Measurements from ENCODE around the gene UBE2H.
"Not testable (repeated sequence)": the region's sequence is repeated elsewhere in the genome, so short reads cannot be mapped to it uniquely, and the experiment has no call there.

Gene UBE2H

GRCh38 chr7:129866251-129866650, 86.5 kb downstream of the UBE2H start:
- no CpG with 5 or more reads among the region's 3 CpGs for WGBS, 2 donors (ENCODE audit: extremely low coverage in 2 of 2, insufficient read length in 2 of 2, insufficient replicate concordance in 1 of 2)

DNA sequence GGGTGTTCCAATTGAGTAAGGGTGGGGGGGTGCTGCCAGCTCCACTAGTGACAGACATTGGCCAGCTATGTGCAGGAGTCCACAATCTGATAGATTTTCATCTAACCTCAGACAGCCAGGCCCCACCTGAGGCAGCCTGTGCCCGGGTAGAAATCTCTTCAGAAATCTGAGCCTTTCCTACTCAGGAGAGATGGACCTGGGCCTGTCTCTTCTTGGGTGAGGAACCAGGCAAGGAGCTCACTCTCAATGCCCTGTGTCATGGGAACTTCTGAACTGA, 86.9 kb downstream of the UBE2H start:
- H3K23ac ChIP-seq (ENCODE audit: low read depth, low read length, poor library complexity) = no peak overlapping the region
- H2BK15ac ChIP-seq (ENCODE audit: low read length) = no peak overlapping the region
- no peak overlapping the region for H2AFZ ChIP-seq (ENCODE audit: low read length)
- H2AK5ac ChIP-seq (ENCODE audit: low read depth, low read length) = no peak overlapping the region
- H3K27me3 ChIP-seq (ENCODE audit: control insufficient read depth in 3 of 3, insufficient read depth in 3 of 3, low read depth in 1 of 3, low read length in 3 of 3) = no peaks in the 10 kb centered on the region
- peaks cover 3% of the 10 kb centered on the region for H3K79me1 ChIP-seq (ENCODE audit: low read depth, low read length)
- H3K18ac ChIP-seq (ENCODE audit: low read length) = no peak overlapping the region
- no peak for DNase-seq (ENCODE audit: low spot score)
- H3K4me2 ChIP-seq (ENCODE audit: insufficient read depth, low read length, poor library complexity, severe bottlenecking) = no peak overlapping the region
- H3K4me3 ChIP-seq (ENCODE audit: low read length in 2 of 2) = no peak overlapping the region
- no peak overlapping the region for H3K4ac ChIP-seq (ENCODE audit: low read length)
- H2BK5ac ChIP-seq (ENCODE audit: low read length) = no peak overlapping the region
- H4K8ac ChIP-seq (ENCODE audit: low read depth, low read length) = no peak overlapping the region
- H3K14ac ChIP-seq (ENCODE audit: low read length) = no peak overlapping the region
- H3K4me1 ChIP-seq (ENCODE audit: control insufficient read depth in 2 of 2, insufficient read depth in 1 of 2, low read depth in 1 of 2, low read length in 2 of 2) = peaks cover 6 to 13% of the 10 kb centered on the region in 2 donors
- no peak overlapping the region for H3K27ac ChIP-seq (replicated peaks; ENCODE audit: low read length)
- H3K9me3 ChIP-seq (replicated peaks in 1 of 2; ENCODE audit: control insufficient read depth in 2 of 2, insufficient read depth in 1 of 2, low read depth in 1 of 2, low read length in 2 of 2) = no peaks in the 10 kb centered on the region
- H4K91ac ChIP-seq (ENCODE audit: low read depth, low read length, poor library complexity) = no peak overlapping the region
- no peak overlapping the region for H2BK120ac ChIP-seq (ENCODE audit: low read depth, low read length)
- peaks cover 2 to 4% of the 10 kb centered on the region in 2 donors for H3K36me3 ChIP-seq (replicated peaks in 1 of 2; ENCODE audit: control insufficient read depth in 2 of 2, insufficient read depth in 2 of 2, low read length in 2 of 2)
- H3K9ac ChIP-seq (ENCODE audit: low read depth, low read length, poor library complexity) = no peak overlapping the region
- no CpG with 5 or more reads among the region's 1 CpG for WGBS, 2 donors (ENCODE audit: extremely low coverage in 2 of 2, insufficient read length in 2 of 2, insufficient replicate concordance in 1 of 2)
- no peak overlapping the region for H2BK12ac ChIP-seq (ENCODE audit: low read length)

More at GRCh38 chr7:129866251-129866650, 86.5 kb downstream of the UBE2H start:
- Histone ChIP-seq H3K18ac (ENCODE audit: low read length) (no peak overlapping the region), H3K9ac (ENCODE audit: low read depth, low read length, poor library complexity) (no peak overlapping the region), H2BK15ac (ENCODE audit: low read length) (no peak overlapping the region), H2BK12ac (ENCODE audit: low read length) (no peak overlapping the region), H3K27me3 (ENCODE audit: control insufficient read depth in 3 of 3, insufficient read depth in 3 of 3, low read depth in 1 of 3, low read length in 3 of 3) (no peaks in the 10 kb centered on the region), H3K36me3 (replicated peaks in 1 of 2; ENCODE audit: control insufficient read depth in 2 of 2, insufficient read depth in 2 of 2, low read length in 2 of 2) (peaks cover 2 to 7% of the 10 kb centered on the region in 2 donors), H3K79me1 (ENCODE audit: low read depth, low read length) (peaks cover 3% of the 10 kb centered on the region), H2AK5ac (ENCODE audit: low read depth, low read length) (no peak overlapping the region), H3K4me1 (ENCODE audit: control insufficient read depth in 2 of 2, insufficient read depth in 1 of 2, low read depth in 1 of 2, low read length in 2 of 2) (peaks cover 6 to 13% of the 10 kb centered on the region in 2 donors), H3K14ac (ENCODE audit: low read length) (no peak overlapping the region), H3K4ac (ENCODE audit: low read length) (no peak overlapping the region), H2BK5ac (ENCODE audit: low read length) (no peak overlapping the region), H2BK120ac (ENCODE audit: low read depth, low read length) (no peak overlapping the region), H4K8ac (ENCODE audit: low read depth, low read length) (no peak overlapping the region), H4K91ac (ENCODE audit: low read depth, low read length, poor library complexity) (no peak overlapping the region), H3K23ac (ENCODE audit: low read depth, low read length, poor library complexity) (no peak overlapping the region), H3K9me3 (replicated peaks in 1 of 2; ENCODE audit: control insufficient read depth in 2 of 2, insufficient read depth in 1 of 2, low read depth in 1 of 2, low read length in 2 of 2) (no peaks in the 10 kb centered on the region), H3K27ac (replicated peaks; ENCODE audit: low read length) (no peak overlapping the region), H3K4me2 (ENCODE audit: insufficient read depth, low read length, poor library complexity, severe bottlenecking) (no peak overlapping the region), H3K4me3 (ENCODE audit: low read length in 2 of 2) (no peak overlapping the region), H2AFZ (ENCODE audit: low read length) (no peak overlapping the region)
- DNase-seq (ENCODE audit: low spot score) = no peak

DNA sequence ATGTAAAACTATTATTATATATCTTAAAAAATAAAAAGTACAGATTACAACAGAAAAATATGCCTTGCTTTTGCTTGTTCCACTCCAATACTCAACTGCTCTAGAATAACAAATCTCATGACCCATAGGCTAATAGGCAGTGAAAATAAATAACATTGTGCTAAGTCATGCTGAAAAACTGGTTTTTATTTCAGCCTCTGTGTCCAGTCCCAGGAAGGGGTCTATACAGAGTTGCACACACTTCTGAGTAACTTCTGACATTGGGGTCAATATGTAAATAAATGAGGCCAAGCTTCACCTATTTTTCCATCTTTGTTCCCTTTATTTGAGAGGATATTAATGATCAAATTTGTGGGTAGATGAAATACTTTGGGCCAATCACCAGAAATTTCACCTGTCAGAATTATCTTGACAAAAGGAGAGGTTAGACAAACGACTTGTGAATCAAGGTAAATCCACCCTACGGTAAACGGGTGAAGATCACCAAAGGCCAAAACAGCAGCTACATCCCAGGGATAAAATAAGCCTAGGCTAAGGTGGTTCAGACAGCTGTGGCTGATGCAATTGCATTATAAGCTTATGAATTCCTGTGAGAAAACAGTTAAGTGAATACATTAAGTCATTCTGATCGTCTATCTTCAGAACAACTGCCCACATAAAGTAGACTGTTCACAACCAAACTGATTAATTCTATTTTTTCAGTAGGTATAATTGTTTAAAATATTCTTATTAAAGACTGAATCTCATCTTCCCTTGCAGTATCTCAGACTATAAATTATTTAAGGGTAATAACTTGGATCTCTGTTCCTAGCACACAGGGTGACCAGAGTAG, 87.5 kb downstream of the UBE2H start:
- DNase-seq (ENCODE audit: low spot score) = no peak
- H3K79me1 ChIP-seq (ENCODE audit: low read depth, low read length) = peaks cover 3% of the 10 kb centered on the region
- H3K14ac ChIP-seq (ENCODE audit: low read length) = no peak overlapping the region
- H3K4me3 ChIP-seq (ENCODE audit: low read length in 2 of 2) = no peak overlapping the region
- H2BK5ac ChIP-seq (ENCODE audit: low read length) = no peak overlapping the region
- H3K4me2 ChIP-seq (ENCODE audit: insufficient read depth, low read length, poor library complexity, severe bottlenecking) = no peak overlapping the region
- no peak overlapping the region for H3K23ac ChIP-seq (ENCODE audit: low read depth, low read length, poor library complexity)
- no peak overlapping the region for H2AFZ ChIP-seq (ENCODE audit: low read length)
- no peaks in the 10 kb centered on the region for H3K9me3 ChIP-seq (replicated peaks in 1 of 2; ENCODE audit: control insufficient read depth in 2 of 2, insufficient read depth in 1 of 2, low read depth in 1 of 2, low read length in 2 of 2)
- H3K27me3 ChIP-seq (ENCODE audit: control insufficient read depth in 3 of 3, insufficient read depth in 3 of 3, low read depth in 1 of 3, low read length in 3 of 3) = no peaks in the 10 kb centered on the region
- H4K8ac ChIP-seq (ENCODE audit: low read depth, low read length) = no peak overlapping the region
- no peak overlapping the region for H3K9ac ChIP-seq (ENCODE audit: low read depth, low read length, poor library complexity)
- H3K4ac ChIP-seq (ENCODE audit: low read length) = no peak overlapping the region
- no peak overlapping the region for H2BK120ac ChIP-seq (ENCODE audit: low read depth, low read length)
- WGBS, 2 donors (ENCODE audit: extremely low coverage in 2 of 2, insufficient read length in 2 of 2, insufficient replicate concordance in 1 of 2) = no CpG with 5 or more reads among the region's 4 CpGs
- no peak overlapping the region for H2BK15ac ChIP-seq (ENCODE audit: low read length)
- no peak overlapping the region for H3K18ac ChIP-seq (ENCODE audit: low read length)
- no peak overlapping the region for H2AK5ac ChIP-seq (ENCODE audit: low read depth, low read length)
- no peak overlapping the region for H2BK12ac ChIP-seq (ENCODE audit: low read length)
- no peak overlapping the region for H4K91ac ChIP-seq (ENCODE audit: low read depth, low read length, poor library complexity)
- H3K4me1 ChIP-seq (ENCODE audit: control insufficient read depth in 2 of 2, insufficient read depth in 1 of 2, low read depth in 1 of 2, low read length in 2 of 2) = peaks cover 6 to 13% of the 10 kb centered on the region in 2 donors
- H3K36me3 ChIP-seq (replicated peaks in 1 of 2; ENCODE audit: control insufficient read depth in 2 of 2, insufficient read depth in 2 of 2, low read length in 2 of 2) = peaks cover under 1 to 2% of the 10 kb centered on the region in 2 donors
- no peak overlapping the region for H3K27ac ChIP-seq (replicated peaks; ENCODE audit: low read length)

- not testable (repeated sequence) for H3K9ac ChIP-seq (ENCODE audit: low read depth, low read length, poor library complexity); H3K79me1 ChIP-seq (ENCODE audit: low read depth, low read length); H3K27ac ChIP-seq (replicated peaks; ENCODE audit: low read length); H3K4me3 ChIP-seq (ENCODE audit: low read length in 2 of 2); H3K18ac ChIP-seq (ENCODE audit: low read length); H2BK15ac ChIP-seq (ENCODE audit: low read length); H4K8ac ChIP-seq (ENCODE audit: low read depth, low read length); H2BK5ac ChIP-seq (ENCODE audit: low read length); H3K4ac ChIP-seq (ENCODE audit: low read length); H3K36me3 ChIP-seq (replicated peaks in 1 of 2; ENCODE audit: control insufficient read depth in 2 of 2, insufficient read depth in 2 of 2, low read length in 2 of 2); H2BK120ac ChIP-seq (ENCODE audit: low read depth, low read length); H2BK12ac ChIP-seq (ENCODE audit: low read length); H3K14ac ChIP-seq (ENCODE audit: low read length); H3K9me3 ChIP-seq (replicated peaks in 1 of 2; ENCODE audit: control insufficient read depth in 2 of 2, insufficient read depth in 1 of 2, low read depth in 1 of 2, low read length in 2 of 2); H2AFZ ChIP-seq (ENCODE audit: low read length); H3K4me2 ChIP-seq (ENCODE audit: insufficient read depth, low read length, poor library complexity, severe bottlenecking); H4K91ac ChIP-seq (ENCODE audit: low read depth, low read length, poor library complexity); DNase-seq (ENCODE audit: low spot score); H2AK5ac ChIP-seq (ENCODE audit: low read depth, low read length); H3K23ac ChIP-seq (ENCODE audit: low read depth, low read length, poor library complexity); H3K27me3 ChIP-seq (ENCODE audit: control insufficient read depth in 3 of 3, insufficient read depth in 3 of 3, low read depth in 1 of 3, low read length in 3 of 3)
- H3K4me1 ChIP-seq (ENCODE audit: control insufficient read depth in 2 of 2, insufficient read depth in 1 of 2, low read depth in 1 of 2, low read length in 2 of 2) = peaks cover 6 to 13% of the 10 kb centered on the region in 2 donors
- WGBS, 2 donors (ENCODE audit: extremely low coverage in 2 of 2, insufficient read length in 2 of 2, insufficient replicate concordance in 1 of 2) = no CpG with 5 or more reads among the region's 8 CpGs
Observed at GRCh38 chr7:129864676-129865075, 88.1 kb downstream of the UBE2H start.

Data from neuronal stem cell (in vitro differentiated cells).